ENCODE data around the gene RTL10. TPM values are rescaled to one million over a fixed set of nuclear protein-coding genes. Genes with fewer than 3 reads are reported as not detected.

The RTL10 gene
- total and polyA plus RNA-seq, 2 of the 8 experiments (the other 6 are each of a cell fraction or from before 2014, with no cell fraction given) = 11.5 to 18.8 TPM

- no peak for TF ChIP-seq KDM1A (IDR thresholded peaks at IDR 0.05; ENCODE audit: borderline replicate concordance, low read length)
These were observed 36.0 kb upstream of the RTL10 start (continued) for GRCh38 chr22:19890502-19891316.
